DMS79 (cell line): ENCODE data around the gene ELK4.

Experiments
- DNase-seq: peaks from one replicate; lab custom pipeline; 2025; lab: John Stamatoyannopoulos, UW

ELK4 gene

GRCh38 chr1:205561501-205562203 is 70.2 kb downstream of the ELK4 start:
- no peak for DNase-seq
